Muscle of back (tissue), 11 donors: ENCODE data around the gene TMEM86A. TPM values are rescaled to one million over a fixed set of nuclear protein-coding genes. Genes with fewer than 3 reads are reported as not detected.

Experiments used
- DNase-seq, 3 donors: peaks; one replicate each; pipeline versions ENCODE4 v3.0.0 to v3.0.0-alpha.2; 2013
- polyA plus RNA-seq, 10 donors: library from polyadenylated mRNA; unstranded; fragments of 120-200 nt; gene quantifications; one replicate each; pipeline ENCODE4 v1.2.1, GENCODE V29; 2013; ENCODE audit not compliant: insufficient read length in 10 of 10

The TMEM86A gene
- polyA plus RNA-seq, 10 donors = 1.8 to 3.6 (median 3.0) TPM

DNA sequence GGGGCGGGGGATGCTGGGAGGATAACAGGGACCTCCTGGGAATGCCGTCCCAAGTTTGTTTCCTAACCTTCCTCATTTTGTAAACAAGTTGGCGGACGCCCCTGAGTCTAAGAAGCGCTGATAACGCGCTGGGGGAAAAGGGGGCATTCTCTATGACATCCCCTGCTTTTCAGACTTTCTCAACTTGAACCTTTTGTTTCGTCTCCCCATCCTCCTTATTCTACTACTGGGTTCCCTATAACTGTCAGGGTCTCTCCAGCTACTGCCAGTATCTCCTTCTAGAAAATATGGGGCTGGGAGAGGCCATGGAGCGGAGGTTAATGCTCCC lies 654 bp downstream of the TMEM86A start:
- DNase-seq = no peak

DNA sequence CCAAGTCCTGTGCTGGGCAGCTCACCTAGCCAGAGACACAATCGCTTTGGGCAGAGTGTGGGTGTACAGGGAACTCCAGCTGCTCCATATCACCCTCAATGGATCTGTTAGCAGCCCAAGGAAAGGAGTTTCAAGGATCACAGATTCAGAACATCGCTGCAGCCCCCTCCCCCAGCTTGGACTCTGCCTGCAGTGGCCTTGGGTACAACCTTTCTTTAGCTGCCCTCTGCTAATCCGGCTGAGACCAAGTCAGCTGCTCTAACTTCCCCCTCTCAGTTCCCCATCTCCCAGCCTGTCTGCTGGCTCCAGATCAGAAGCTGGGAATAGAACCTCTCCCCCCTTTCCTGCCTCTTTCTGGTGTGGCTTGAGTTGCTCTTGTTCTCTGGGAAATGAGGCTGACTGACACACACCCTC lies 1.3 kb downstream of the TMEM86A start:
- DNase-seq = peak in 2 of 3 donors; percentile 38 to 51

DNA sequence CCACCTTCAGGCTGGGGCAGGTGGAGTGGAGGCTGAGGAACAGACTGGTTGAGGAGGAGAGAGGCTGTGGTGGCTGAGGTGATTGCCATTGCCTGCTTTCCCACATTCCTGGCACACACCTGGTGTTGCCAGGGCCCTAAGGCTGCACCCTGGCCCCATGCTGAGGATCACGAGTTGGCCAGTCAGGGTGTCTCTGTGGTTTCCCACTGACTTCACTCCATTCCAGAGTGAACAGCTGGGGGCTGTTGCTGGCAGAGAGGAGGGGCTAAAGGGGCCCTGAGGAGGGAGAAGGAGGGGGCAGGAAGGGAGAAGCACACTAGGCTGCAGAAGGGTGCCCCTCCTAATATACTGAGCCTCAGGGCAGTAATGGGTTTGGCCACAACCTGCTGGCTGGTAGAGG lies 1.8 kb downstream of the TMEM86A start:
- DNase-seq = no peak

DNA sequence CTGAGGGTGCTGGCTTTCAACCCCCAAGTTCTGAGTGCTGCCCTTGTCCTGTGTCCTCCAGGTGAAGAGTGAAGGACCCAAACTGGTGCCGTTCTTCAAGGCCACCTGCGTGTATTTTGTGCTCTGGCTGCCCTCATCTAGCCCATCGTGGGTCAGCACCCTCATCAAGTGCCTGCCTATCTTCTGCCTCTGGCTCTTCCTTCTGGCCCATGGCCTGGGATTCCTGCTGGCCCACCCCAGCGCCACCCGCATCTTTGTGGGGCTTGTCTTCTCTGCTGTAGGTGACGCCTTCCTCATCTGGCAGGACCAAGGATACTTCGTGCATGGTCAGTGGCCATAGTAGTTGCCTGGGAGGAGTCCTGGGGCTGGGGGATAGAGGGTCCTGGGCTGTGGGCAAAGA lies 2.3 kb downstream of the TMEM86A start:
- DNase-seq = no peak

DNA sequence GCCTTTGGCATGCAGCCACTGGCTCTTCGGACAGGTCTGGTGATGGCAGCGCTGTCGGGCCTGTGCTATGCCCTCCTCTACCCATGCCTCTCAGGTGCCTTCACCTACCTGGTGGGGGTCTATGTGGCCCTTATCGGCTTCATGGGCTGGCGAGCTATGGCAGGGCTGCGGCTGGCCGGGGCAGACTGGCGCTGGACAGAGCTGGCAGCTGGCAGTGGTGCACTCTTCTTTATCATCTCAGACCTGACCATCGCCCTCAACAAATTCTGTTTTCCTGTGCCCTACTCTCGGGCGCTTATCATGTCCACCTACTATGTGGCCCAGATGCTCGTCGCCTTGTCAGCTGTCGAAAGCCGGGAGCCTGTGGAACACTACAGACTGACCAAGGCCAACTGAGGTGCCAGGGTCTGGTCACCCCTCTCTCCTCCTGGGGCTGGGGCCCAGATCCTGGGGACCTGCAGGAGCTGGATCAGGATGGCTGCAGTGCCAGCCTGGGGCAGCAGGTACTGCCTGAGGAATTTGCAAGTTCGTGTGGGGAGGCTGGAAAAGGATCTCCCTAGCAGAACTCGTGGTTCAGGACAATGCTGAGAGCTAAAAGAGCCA lies 3.1 kb downstream of the TMEM86A start:
- no peak for DNase-seq

DNA sequence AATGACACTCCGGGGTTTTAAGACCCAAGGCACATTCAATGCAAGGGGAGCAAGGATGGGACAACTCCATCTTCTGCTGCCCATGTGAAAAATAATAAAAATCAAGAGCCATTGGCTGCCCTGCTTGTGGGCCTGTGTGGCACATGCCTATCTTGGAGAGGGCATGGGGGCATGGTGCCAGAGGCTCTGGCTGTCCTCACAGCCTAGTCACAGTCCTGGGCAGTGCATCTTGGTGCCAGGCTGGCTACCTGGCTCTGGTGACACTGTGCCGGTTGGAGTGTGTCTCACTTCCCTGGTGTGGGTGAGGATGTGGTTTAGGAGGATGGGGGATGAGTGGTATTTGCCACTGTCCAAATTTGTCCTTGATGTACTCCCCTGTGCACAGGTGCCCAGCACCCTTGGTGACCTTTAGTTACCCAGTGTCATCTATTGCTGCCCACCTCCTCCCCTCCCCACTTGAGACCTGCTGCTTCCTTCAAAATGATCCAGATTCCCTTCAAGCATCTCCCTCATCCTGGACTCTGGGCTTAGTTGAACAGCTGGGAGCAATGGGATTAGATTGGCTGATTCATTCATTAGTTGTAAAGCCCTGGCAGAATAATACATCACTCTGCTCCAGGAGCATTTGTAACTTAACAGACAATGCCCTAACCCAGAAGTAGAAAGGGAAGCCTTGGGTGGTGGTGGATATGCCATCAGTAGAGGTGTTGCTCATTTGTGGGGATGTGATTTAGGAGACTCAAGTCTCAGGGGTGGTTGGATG lies 4.6 kb downstream of the TMEM86A start:
- DNase-seq = no peak

DNA sequence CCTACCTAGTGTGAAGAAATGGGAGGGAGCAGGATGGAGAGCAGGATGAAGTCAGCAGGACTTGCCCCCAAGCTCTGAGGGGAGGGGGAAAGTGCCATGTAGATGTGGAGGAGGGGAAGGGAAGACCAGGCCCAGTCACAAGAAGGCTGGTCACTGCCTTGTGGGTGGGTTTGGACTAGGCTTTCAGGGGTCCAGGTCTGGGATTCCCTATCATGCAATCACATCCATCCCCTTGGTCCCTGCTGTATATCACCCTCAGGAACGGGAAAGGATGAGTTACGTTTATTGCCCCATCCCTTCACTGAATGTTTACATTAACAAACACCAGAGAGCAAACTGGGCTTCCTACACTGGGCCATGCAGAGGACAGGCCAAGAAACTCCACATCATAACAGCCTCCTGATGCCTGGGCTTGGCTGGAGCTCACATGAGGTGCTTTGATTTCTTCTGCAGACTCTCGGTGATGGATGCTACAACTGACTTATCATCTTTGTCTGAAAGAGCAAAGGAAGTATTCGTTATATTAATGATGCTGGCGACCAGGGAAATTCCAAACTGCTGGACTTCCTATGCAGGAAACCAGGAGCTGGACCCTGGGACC lies 5.6 kb downstream of the TMEM86A start:
- no peak for DNase-seq

DNA sequence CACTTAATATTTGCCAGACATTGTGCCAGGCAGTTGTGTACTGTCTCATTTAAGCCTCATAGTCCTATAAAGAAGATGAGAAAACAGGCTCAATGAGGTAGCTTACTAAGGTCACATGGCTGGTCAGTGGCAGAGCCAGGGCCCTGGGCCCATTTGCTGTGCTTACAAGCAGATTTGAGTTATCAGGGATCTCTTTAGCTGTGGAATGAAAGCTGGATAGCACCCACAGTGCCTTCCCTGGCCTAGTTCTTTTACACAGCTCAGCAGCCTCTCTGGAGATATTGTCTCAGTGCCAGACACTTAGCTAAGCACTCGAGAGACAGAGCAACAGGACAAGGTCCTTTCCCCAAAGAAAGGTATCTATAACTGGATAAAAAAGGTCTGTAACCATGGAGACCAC lies 6.1 kb downstream of the TMEM86A start:
- no peak for DNase-seq

DNA sequence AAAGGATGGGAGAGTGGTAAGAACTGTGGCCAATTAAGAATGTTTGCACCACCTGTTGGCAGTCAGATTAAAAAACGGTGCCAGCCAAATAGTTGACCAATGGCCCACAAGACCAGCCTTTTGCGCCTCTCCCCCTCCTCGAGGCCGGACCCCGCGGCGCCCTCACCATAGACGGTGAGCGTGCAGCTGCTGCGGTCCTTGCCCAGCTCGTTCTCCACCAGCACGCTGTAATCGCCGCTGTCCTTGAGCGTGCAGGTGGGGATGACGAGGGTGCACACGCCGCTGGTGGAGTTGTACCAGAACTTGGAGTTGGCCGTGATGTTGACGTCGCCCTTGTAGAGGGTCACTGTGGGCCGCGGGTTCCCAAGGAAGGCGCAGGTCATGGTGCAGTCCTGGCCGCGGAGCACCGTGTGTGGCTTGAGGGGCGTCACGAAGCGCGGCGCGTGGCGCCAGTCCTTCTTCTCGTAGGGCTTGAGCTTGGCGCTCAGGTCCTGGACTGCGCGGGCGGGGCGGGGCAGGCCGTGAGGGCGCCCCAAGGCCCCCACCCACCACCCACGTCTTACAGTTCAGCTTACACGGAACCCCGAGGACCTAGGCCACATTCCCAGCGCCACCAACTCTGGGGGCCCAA lies 7.2 kb downstream of the TMEM86A start:
- DNase-seq = peak in 1 of 3 donors; percentile 76

DNA sequence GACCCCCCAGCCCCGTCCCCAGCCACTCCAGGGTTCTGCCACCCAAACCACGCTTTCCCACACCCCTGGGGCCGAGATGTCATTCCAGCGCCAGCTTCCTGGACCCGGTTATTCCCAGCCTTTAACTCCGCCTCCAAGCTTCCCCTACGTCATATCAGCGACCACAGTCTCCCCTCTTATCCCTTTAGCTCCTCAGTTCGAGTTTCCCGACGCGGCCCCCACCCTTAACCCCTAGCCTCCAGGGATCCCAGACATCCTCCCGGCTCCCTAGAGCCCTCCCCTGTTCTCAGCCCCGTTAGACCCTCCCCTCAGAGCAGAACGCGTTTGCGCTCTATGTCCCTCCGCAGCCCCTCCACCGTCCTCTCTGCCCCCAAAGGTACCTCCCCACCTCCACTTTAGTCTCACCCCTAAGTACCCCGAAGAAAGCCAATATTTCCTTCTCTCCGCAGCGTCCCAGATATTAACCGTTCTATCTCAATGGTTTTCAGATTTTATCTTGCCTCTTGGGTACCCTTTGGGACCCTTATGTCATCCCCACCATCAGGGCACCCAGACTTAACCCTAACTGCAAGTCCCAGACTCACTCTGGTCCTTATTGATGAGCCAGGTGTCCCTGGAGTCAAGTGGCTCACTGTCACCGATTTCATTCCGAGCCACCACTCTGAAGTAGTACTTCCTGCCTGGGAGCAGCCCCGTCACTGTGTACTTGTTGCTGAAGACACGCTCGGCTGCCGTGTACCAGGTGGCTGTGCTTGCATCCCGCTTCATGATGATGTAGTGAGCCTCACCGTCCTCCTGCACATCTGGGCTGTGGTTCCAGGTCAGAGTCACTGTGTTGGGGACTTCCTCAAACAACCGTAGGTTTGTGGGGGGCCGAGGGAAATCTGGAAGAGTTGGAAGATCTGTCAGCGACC lies 8.0 kb downstream of the TMEM86A start:
- peak; percentile 58 to 86 (median 79) for DNase-seq

DNA sequence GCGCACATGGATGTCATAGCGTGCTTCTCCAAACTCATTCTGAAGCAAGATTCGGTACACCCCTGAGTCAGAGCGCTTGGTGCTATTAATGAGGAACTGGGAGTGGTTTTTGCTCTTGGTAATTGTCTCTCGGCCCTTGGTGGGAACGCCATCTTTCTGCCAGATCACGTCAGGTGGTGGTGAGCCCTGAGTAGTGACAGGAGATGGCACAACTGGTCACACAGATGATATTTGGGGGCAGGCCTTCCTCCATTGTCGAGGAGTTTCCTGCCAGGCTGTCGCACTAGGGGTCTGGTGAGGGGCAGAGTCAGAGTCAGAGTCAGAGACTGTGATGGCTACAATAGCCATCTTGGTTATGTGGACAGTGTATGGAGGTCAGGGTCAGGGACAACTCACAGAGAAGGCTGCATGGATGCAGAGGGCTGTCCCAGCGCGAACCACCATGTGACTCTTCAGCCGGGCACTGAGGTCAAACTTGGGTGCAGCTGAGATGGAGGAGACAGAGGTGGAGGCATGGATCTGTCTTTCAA lies 9.3 kb downstream of the TMEM86A start:
- no peak for DNase-seq

DNA sequence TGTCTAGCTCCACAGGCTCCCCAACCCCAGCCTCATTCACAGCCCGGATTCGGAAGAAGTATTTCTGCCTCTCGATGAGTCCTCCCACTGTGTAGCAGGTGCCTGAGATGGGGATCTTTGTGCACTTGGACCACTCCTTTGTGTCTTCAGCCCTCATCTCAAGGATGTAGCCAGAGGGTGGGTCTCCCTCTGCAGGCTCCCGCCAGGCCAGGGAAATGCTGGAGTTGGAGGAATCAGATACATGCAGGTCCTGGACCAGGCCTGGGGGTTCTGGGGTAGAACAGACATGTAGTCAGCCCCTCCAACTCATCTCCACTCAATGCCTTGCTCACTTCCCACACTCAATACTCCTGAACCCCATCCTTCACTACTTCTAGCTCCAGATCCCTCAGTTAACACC lies 10.8 kb downstream of the TMEM86A start:
- no peak for DNase-seq

DNA sequence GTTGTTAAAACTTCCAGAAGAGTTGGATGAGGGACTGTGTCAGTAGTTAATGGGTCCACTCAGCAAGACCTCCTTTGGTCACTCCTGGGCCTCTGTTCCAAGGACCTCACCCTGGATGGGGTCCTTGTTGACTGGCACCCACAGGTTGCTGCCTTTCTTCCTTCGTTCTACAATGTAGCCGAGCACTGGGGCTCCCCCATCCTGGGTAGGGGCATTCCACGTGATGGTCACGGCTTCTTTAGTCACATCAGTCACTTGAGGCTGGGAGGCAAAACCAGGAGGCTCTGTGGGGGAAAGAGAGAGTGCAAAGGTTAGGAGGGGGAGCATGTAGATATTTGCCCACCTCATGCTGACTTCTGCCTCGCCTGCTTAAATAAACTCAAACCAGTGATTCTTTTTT lies 12.0 kb downstream of the TMEM86A start:
- DNase-seq = no peak

DNA sequence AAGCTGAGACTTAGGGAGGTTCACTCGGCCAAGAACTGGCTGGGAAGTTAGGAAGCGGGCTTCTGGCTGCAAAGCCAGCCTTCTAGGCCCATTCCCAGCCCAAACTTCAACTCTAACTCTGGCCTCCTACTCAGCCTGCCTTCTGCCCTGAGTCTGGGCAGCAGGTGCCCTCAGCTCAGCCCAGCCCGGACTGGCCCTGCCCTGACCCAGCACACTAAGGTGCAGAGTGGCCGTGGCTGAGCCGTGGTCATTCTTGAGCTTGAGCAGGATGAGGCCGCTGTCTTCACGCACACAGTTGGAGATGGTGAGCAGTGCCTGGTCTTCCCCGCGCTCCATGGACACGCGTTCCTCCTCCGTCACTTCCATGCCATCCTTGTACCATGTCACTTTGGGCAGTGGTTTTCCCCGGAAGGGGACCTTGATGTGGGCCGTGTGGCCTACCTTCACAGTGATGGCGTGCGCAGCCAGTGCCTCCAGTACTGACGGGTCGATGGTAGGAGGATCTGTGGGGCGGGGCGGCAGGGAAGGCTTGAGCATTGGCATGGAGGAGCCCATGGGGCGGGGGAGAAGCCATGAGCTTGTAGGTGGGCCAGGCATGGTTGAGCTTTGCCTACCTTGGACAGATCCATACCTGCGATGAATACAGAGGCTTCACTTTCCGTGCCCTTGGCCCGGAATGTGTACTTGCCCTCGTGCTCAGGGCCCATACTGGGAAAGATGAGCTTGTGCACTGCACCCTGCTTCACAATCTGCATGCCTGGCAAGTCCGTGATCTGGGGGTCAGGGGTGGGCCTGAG lies 15.3 kb downstream of the TMEM86A start:
- DNase-seq = no peak

DNA sequence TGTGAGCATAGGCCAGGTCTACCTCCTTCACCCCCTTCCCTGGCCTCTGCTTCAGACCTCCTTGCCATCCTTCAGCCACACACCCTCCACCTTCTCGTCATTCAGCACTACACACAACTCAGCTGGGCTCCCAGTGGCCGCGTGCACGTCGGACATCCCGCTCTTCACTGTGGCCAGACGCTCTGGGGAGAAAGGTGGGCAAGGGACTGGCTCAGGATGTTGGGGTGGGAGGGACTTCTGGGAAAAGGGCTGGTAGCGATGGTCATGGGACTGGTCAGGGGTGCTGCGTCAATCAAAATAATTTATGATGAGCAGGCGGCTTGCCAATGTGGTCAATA lies 15.8 kb downstream of the TMEM86A start:
- no peak for DNase-seq

DNA sequence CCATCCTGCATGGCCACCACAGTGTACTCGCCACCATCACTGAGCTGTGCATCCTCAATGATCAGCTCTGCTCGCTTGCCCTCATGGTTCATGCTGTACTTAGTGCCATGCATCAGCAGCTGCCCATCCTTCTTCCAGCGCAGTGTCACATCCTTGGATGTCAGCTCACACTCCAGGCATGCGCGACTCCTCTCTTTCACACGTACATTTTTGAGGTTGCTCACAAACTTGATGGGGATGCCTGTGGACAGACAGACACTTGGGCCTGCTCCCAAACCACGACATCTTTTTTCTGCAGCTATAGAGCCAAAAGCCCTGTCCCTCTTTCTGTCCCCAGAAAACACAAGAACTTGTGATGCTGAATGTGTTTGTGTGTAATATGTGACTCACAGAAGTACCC lies 16.9 kb downstream of the TMEM86A start:
- DNase-seq = no peak

DNA sequence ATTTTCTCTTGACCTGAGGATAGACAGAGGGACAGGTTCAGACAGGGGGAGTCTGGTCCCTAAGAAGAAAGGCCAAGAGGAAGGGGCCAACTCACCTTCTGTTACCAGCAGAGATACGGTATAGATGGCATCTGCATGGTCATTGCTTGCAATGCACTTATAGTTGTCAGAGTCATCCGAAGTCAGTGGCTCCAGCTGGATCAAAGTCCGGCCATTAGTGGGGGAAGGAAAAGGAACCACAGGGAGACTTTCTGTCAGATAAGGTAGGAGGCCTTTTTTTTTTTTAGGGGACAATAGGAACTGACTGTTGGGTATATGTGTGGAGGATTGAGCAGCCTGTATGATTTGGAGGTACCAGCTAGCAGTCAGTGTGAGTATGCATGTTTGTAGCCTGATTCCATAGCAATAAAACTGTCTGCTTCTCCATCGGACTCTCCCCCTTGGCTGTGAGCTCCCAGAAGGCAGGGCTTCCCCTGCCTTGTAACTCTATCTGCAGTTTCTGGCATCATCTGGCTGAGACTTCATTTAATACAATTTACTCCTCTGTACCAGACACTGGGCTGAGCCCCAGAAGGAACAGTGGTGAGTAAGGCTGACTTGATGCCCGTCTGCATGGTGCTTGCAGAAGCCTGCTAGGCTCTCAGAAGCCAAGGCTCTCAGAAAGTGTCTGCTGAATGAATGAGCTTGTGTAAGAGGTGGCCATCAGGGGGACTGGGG lies 21.7 kb downstream of the TMEM86A start:
- peak in 1 of 3 donors; percentile 49 for DNase-seq

DNA sequence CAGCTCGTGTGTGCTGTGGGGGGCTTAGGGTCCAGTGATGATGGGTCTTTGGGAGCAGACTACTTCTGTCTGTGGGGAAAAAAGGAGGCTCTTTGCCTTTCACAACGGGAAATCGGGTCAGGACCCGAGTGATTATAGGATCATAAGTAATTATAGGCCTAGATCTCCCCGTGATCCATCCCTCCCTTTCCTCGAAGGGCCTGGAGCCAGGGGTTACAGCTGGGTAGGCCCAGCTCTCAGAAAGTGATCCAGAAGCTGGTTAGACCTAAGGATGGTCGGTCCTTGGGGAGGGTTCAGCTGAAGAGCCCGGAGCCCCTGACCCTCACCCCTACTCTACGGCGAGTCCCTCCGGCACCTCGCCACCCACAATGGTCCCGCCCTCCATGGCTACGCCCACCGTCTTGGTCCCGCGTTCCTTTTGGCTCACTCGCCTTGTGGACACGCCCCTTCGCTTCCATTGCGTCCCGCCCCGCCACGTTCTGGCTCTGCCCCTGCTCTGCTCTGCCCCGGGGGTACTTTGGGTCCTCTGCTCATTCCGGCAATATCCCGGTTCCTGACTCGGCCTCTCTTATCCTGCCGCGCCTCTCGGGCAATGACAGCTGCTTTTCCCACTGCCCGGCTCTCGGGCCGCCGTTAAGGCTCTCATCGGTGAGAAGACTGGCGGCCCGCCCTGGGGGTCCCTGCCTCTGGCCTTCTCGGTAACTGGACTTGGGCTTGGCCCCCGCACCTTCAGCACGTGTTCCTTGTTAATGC lies 22.4 kb downstream of the TMEM86A start:
- peak; percentile 67 to 92 (median 83) for DNase-seq

DNA sequence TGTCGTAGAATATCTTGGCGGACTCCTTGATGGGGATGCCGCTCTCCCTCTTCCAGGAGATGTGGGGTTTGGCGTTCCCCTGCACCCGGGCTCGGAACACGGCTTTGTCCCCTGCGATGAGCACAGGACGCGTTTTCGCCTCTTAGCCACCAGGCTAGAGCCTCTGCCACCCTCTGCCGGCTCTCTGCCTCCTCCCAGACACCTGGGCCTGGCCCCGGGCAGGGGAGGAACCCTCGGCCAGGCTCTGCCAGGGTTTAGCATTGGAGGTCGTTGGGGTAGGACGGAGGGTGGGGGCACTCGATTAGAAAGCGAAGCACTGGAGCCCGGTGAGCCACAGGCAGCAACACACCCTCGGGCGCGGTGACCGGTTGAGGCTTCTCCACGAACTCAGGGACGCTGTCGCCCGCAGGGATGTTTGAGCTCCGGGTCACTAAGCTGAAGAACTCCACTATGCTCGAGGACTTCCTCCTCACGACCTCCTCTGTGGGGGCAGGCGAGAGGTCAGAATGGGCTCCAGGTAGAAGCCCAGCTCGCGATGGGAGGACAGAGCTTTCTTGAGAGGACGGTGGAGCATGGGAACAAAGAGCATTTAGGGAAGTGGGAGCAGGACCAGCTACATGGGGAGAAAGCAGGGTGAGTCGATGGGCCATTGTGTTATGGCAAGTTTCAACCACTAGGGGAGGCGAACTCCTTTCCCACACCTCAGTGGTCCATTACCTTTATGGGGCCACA lies 23.1 kb downstream of the TMEM86A start:
- DNase-seq = peak in 1 of 3 donors; percentile 71
